ENCODE measurements around the gene KIRREL3.

Gene KIRREL3

DNA sequence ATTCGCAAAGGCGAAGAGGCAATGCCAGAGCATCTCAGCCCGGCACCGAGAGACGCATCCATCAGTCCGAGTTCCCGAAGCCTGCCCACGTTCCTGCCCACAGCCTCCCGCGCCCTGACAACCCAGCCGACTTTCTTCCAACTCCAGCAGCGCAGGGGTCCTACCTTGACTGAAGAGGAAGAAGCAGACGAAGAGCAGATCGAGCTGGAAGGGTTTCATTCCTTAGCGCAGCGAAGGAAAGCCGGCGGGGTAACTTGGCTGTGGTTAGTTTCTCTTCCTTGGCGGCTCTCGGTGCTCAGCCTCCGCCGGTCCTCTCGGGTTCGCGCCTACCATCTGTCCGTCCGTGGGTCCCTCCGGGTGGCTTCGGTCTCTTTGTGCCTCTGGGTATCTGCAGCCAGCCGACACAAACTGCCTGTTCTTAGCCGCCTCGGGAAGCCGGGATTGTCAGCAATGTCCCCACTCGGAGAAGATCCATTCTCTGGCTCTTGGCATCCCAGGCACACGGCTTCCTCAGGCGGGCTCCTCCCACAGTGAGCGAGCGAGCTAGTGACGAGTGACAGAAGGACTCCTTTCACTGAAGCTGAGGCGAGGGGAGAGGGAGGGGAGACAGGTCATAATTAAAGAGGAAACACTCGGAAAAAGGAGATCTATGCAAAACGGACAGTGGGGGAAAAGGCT lies at the start of gene KIRREL3:
Gene KIRREL3, minus strand, starts transcription at position 480 of the 678 bp plus-strand sequence.
- DNase-seq, result no peak

- DNase-seq, result no peak
Observed at GRCh38 chr11:127050186-127050585, 49.6 kb upstream of the KIRREL3 start.

GRCh38 chr11:127049486-127049885 lies 48.9 kb upstream of the KIRREL3 start:
- DNase-seq, result no peak

DNA sequence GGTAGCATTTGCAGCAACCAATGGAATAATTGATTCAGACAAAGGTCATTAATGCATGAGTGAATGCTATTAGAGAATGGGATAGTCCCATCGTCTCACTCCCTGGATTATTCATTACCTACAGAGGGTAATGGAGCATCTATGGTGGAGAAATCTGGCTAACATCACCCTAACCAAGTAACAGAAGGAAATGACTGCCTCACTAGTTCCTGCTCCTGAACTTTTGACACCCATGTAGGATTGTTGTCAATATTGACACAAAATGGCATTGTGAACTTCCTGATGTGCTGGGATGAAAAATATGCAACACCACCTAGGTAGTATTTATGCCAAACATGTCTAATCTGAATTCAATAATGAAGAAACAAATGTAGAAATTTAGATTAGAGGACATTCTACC lies 44.0 kb upstream of the KIRREL3 start:
- no peak for DNase-seq

GRCh38 chr11:127042445-127042844 lies 41.9 kb upstream of the KIRREL3 start:
- DNase-seq, result no peak

DNA sequence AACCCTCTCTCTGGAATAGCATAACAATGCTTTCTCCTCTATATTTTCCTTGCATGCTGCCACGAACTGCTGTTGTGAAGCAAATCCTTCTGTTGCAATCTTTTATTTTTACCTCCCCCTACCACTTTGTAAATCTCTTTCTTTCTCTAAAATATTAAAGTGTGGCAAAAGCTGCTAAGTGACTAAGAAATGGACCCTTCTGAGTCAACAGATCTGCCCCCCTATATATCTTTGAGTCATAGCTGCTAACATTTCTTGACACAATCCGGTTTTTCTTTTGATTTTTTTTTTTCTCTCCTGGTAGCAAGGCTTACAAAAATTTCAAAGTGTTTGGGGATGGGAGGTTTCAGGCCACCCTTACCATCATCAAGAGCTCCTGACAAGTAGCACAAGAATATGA lies 39.0 kb upstream of the KIRREL3 start:
- DNase-seq, result no peak

DNA sequence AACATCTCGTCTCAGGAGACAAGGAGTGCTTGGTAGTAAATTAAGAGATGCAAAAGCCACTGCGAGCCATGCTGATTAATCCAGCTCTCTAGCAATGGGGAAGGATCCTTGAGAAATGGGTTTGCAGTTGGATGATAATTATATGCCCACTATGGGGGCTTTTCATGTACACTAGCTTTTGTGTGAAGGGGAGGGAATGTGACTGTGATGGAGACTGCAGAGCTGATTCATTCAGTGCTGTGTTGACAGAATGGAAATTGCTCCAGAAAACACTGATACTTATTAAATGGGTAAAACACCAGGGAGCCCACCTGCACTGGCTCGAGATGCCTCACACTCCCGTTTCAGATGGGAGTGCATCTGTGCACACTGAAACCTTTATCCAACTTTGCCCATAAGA lies 37.0 kb upstream of the KIRREL3 start:
- no peak for DNase-seq

DNA sequence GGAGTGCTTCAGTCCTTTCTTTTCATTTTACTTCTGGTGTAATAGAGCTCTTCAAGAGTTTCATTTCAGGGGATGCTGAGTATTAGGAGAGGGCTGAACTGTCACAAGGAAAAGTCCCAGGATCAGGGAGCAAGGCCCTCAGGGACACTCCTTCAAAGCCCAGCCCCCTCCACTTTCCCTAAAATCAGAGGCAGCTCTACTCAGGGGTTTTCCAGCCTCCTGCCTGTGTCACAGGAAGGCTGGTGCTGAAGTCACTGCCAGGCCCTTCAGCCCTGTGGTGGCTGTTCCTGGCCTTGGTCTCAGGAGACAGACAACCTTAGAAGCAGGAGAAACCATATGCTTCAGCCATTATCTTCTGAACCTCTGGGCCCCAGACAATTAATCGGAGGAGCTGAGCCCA lies 36.4 kb upstream of the KIRREL3 start:
- no peak for DNase-seq

- DNase-seq, result no peak
Observed at GRCh38 chr11:127035824-127036223, 35.3 kb upstream of the KIRREL3 start.

DNA sequence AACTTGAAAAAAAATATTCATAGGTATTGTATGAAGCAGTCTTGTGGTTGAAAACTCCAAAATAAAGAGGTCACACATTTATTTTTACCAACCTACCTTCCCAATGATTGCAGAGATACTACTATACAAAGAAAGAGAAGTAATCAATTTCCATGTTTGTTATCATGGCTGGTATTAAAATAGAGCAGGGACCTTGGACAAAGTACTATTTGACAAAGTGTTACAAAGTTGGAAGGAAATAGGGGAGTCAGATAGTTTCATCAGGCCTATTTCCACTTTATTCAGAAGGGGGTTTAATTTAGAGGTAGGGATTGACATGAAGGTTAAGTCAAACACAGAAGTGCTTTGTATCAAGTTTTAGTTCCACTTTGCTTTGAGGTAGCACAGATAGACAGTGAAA lies 34.4 kb upstream of the KIRREL3 start:
- no peak for DNase-seq

DNA sequence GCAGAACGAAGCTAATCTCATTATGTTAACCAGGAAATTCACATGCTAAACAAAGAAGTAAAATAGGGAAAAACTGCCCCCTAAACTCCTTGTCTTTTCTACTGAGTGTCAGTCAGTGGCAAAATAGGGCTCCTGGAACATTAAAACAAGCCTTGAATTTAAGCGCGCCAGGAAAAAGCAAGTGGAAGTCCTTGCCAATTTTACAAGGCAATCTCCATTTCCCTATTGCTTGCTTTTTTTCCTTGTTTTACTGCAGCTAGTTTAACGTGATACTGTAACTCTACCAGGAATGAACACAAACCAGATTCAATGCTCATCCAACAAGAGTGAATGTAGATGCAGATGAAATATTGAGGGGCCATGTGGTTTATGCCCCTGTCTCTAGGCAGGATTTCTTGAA lies 28.1 kb upstream of the KIRREL3 start:
- DNase-seq, result no peak

- DNase-seq, result no peak
Observed at GRCh38 chr11:127027789-127028188, 27.2 kb upstream of the KIRREL3 start.

- DNase-seq, result no peak
Observed at GRCh38 chr11:127027000-127027399, 26.4 kb upstream of the KIRREL3 start.

DNA sequence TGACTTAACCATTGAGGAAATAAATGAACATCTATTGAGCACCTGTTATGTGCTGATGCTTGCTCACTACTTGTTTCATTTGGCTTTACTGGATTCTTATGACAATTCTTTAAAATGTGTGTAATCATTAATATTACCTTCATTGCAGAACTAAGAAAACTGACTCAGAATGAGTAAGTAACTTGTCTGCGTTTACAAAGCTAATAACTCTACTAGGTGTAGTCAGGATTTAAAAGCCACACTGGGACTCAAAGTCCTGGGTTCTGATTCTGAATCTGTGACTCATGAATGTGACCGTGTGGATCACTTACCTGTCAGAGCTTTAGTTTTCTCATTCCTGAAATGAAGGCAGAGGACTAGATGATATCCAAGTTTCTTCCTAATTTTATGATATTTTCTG lies 23.4 kb upstream of the KIRREL3 start:
- DNase-seq, result no peak

GRCh38 chr11:127018683-127019279 lies 18.2 kb upstream of the KIRREL3 start:
- DNase-seq, result no peak

DNA sequence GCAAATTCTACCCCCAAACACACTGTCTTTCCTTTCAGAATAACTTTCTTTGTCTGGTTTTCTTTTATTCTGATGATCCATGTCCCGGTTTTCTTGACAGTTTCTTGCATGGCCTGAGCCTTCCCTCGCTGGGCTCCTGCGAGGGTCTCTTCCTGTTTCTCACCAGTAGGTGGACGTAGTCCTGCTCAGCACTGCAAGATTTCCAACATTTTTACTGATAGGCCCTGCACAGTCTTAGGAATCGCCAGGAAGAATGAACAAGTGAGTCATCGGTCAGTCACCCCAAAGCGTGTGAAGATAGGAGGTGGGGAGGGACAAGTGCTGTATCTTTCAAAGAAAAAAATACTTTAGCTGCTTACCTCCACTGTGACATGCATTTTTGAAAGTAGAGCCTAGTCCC lies 16.9 kb upstream of the KIRREL3 start:
- no peak for DNase-seq

- DNase-seq, result no peak
Observed at GRCh38 chr11:127013550-127013949, 13.0 kb upstream of the KIRREL3 start.

DNA sequence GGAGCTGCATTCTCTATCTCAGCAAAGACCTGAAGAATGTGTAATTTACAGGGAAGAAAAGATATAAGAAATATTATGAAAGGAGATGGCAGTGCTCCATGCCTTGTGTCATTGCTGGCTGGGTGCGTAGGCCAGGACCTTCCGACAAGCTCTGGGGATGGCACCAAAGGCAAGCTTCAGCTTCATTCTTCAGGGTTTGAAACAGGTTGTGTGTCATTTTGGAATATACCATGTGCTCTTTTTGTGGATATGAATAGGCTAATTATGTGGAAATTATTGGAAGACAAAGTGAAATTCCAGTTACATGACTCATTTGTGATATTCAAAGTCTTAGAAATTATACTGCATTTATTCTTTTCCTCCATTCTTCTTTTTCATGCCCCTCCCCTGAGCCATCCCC lies 5.7 kb upstream of the KIRREL3 start:
- DNase-seq, result no peak

GRCh38 chr11:127003260-127003981 lies 2.9 kb upstream of the KIRREL3 start:
- no peak for DNase-seq

DNA sequence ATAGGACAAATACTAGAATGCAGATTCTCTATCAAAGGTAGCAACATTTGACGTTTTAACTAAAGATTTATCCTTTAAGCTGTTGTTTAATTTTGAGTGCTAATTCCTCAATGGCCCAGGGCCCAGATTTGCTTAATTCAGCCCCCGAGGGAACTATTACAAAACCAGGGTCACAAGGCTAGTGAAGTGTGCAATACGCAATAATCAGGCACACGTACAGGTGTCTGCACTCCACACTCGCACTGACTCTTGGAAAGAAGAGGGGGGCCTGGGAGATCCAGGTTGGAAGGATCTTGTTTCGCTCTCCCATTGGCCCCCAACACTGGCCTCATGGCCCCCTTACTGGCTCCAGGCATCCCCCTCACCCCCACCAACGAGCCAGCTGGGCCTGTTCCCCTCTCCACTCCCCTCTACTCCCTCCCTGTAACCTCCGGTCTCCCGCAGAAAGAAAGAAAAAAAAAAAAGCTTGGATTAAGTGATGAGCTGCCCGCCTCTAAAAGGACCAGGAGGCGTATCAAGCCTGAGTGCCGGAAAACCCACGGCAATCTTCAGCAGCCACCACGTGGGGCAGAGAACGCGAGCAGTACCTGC lies 2.2 kb upstream of the KIRREL3 start:
- DNase-seq, result no peak

DNA sequence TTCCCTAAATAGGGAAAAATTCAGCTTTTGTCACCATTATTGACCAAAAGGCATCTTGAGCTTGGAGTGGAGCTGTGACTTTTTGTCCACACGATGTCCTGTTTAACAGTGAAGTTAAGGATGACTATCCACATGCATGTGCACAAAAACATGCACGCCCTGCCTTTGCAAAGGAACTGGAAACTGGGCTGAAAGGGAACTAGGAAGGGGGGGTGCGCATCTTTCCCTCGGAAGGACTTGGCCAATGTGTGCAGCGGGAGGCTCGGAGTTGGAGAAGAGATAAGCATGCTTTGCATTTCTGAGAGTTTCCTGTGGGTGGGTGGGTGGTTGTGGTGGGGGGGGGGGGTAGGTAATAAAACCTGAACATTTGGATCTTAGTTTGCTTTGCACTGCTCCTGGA lies 411 bp upstream of the KIRREL3 start:
- no peak for DNase-seq

DNA sequence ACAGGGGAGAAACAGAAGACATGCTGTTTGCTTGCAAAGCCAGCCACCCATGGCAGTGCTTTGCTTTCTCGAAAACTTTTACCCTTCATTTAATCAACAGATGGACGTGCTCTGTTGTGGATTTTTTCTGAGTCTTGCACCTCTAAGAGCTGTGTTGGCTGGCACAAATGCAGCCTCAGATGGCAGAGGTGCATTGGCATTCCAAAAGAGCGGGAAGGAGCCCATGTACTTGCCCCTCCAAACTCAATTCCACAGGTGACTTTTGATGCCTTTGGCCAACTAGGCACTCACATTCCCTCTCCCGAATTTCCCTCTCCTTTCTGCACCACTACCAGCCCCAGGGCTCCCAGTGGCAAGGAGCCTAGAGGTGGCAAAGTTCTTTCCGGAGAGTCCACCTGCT lies 1.2 kb downstream of the KIRREL3 start:
- DNase-seq, result no peak

GRCh38 chr11:126997641-126998040 lies 2.9 kb downstream of the KIRREL3 start:
- no peak for DNase-seq

DNA sequence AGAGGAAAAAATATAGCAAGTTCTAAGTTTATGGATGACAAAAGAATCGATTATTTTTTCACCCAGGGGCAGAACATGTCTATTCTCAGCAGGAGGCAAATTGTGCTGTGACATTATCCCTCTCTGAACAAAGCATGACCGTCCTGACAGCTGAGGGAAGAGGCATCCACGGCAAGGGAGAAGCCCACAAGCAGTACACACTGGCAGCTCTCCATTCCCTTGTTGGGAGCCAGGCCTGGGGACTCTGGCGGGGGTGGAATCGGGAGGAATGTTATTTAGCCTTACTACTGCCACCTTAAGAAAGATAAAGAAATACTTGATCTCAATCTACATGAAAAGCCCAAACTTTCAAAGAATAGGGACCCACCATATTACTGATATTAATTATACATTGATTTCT lies 3.4 kb downstream of the KIRREL3 start:
- DNase-seq, result no peak
